Measurements from ENCODE around the gene SPTBN2.

DNA sequence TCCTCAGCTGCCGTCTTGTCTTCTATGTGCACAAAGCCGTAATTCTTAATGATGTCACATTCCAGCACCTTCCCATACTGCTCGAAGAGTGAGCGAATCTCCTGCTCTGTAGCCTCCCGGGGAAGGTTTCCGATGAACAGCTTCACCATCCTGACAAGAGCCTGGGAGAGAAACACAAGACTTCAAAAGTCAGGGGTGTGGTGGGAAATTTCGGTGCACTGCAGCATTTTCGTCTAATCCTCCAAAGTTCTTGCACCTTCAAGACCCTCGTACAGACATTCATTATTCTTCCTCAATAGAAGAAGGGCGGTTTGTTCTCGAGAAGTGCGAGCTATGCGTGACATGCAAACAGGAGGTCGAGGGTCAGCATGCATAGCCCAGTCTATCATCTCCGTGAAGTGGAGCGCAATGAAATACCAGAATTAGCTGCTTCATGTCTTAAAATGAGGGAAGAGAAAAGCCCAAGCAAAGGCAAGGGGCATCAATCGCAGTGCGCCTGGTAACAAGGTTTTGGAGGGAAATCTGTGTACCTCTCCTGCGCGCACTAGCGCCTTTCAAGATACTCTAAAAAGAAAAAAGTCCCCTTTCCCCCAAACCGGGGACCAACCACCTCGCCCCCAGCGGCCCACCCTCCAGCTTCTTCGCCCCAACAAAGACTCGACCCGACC, 52.0 kb downstream of the SPTBN2 start:
- TF ChIP-seq EZH2 (IDR thresholded peaks at IDR 0.05; ENCODE audit: low read depth): no peak
- TF ChIP-seq, protein P1, sequence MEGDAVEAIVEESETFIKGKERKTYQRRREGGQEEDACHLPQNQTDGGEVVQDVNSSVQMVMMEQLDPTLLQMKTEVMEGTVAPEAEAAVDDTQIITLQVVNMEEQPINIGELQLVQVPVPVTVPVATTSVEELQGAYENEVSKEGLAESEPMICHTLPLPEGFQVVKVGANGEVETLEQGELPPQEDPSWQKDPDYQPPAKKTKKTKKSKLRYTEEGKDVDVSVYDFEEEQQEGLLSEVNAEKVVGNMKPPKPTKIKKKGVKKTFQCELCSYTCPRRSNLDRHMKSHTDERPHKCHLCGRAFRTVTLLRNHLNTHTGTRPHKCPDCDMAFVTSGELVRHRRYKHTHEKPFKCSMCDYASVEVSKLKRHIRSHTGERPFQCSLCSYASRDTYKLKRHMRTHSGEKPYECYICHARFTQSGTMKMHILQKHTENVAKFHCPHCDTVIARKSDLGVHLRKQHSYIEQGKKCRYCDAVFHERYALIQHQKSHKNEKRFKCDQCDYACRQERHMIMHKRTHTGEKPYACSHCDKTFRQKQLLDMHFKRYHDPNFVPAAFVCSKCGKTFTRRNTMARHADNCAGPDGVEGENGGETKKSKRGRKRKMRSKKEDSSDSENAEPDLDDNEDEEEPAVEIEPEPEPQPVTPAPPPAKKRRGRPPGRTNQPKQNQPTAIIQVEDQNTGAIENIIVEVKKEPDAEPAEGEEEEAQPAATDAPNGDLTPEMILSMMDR (conservative IDR thresholded peaks at IDR 0.05): no peak

Measured in PC-9 (cell line).